Activated naive CD4-positive, alpha-beta T cell treated with anti-CD3 and anti-CD28 coated beads, Interleukin-2, amount 50 U/mL, for 24 hours (primary cell): ENCODE results near the gene FOXP1.

ENCODE experiments used
- H3K27ac Mint-ChIP-seq: one replicate; pipeline ENCODE4 v1.8.0; 2021; ENCODE audit warnings: mild to moderate bottlenecking, mixed read lengths
- H3K27me3 Mint-ChIP-seq: one replicate; pipeline ENCODE4 v1.8.0; 2021; ENCODE audit warnings: mixed read lengths
- H3K36me3 Mint-ChIP-seq: one replicate; pipeline ENCODE4 v1.8.0; 2021; ENCODE audit warnings: mixed read lengths
- H3K4me1 Mint-ChIP-seq: one replicate; pipeline ENCODE4 v1.8.0; 2021; ENCODE audit warnings: mixed read lengths
- H3K4me3 Mint-ChIP-seq: one replicate; pipeline ENCODE4 v1.8.0; 2021; ENCODE audit warnings: mild to moderate bottlenecking, mixed read lengths
- H3K9me3 Mint-ChIP-seq: one replicate; pipeline ENCODE4 v1.8.0; 2021; ENCODE audit warnings: mixed read lengths

FOXP1 gene

GRCh38 chr3:71066849-71067261 lies 516.7 kb downstream of the FOXP1 start:
- H3K4me1 Mint-ChIP-seq, result peaks cover 63% of the 10 kb centered on the region
- peak overlapping the region; percentile 89 for H3K4me3 Mint-ChIP-seq
- no peaks in the 10 kb centered on the region for H3K9me3 Mint-ChIP-seq
- H3K27ac Mint-ChIP-seq, result peak overlapping the region; percentile 96
- H3K27me3 Mint-ChIP-seq, result no peaks in the 10 kb centered on the region
- peaks cover 9% of the 10 kb centered on the region for H3K36me3 Mint-ChIP-seq

GRCh38 chr3:71066356-71066755 lies 517.2 kb downstream of the FOXP1 start:
- no peaks in the 10 kb centered on the region for H3K27me3 Mint-ChIP-seq
- H3K4me3 Mint-ChIP-seq, result peak overlapping the region; percentile 89
- peaks cover 13% of the 10 kb centered on the region for H3K36me3 Mint-ChIP-seq
- H3K4me1 Mint-ChIP-seq, result peaks cover 62% of the 10 kb centered on the region
- H3K27ac Mint-ChIP-seq, result peak overlapping the region; percentile 96
- no peaks in the 10 kb centered on the region for H3K9me3 Mint-ChIP-seq

GRCh38 chr3:71065764-71066013 lies 517.8 kb downstream of the FOXP1 start:
- H3K27me3 Mint-ChIP-seq, result no peaks in the 10 kb centered on the region
- peak overlapping the region; percentile 96 for H3K27ac Mint-ChIP-seq
- peak overlapping the region; percentile 89 for H3K4me3 Mint-ChIP-seq
- H3K9me3 Mint-ChIP-seq, result no peaks in the 10 kb centered on the region
- H3K4me1 Mint-ChIP-seq, result peaks cover 62% of the 10 kb centered on the region
- H3K36me3 Mint-ChIP-seq, result peaks cover 15% of the 10 kb centered on the region

- H3K27ac Mint-ChIP-seq, result peak overlapping the region; percentile 96
- H3K36me3 Mint-ChIP-seq, result peaks cover 20% of the 10 kb centered on the region
- no peaks in the 10 kb centered on the region for H3K27me3 Mint-ChIP-seq
- no peaks in the 10 kb centered on the region for H3K9me3 Mint-ChIP-seq
- peak overlapping the region; percentile 89 for H3K4me3 Mint-ChIP-seq
- H3K4me1 Mint-ChIP-seq, result peaks cover 62% of the 10 kb centered on the region
These were observed 518.4 kb downstream of the FOXP1 start for GRCh38 chr3:71064956-71065763.

GRCh38 chr3:71064291-71064955 lies 519.1 kb downstream of the FOXP1 start:
- no peak overlapping the region for H3K27ac Mint-ChIP-seq
- no peaks in the 10 kb centered on the region for H3K27me3 Mint-ChIP-seq
- peaks cover 61% of the 10 kb centered on the region for H3K4me1 Mint-ChIP-seq
- no peaks in the 10 kb centered on the region for H3K9me3 Mint-ChIP-seq
- H3K4me3 Mint-ChIP-seq, result no peak overlapping the region
- peaks cover 21% of the 10 kb centered on the region for H3K36me3 Mint-ChIP-seq

GRCh38 chr3:71063773-71064290 lies 519.7 kb downstream of the FOXP1 start:
- H3K9me3 Mint-ChIP-seq, result no peaks in the 10 kb centered on the region
- H3K4me1 Mint-ChIP-seq, result peaks cover 61% of the 10 kb centered on the region
- peaks cover 21% of the 10 kb centered on the region for H3K36me3 Mint-ChIP-seq
- no peak overlapping the region for H3K27ac Mint-ChIP-seq
- H3K4me3 Mint-ChIP-seq, result no peak overlapping the region
- no peaks in the 10 kb centered on the region for H3K27me3 Mint-ChIP-seq

- peaks cover 61% of the 10 kb centered on the region for H3K4me1 Mint-ChIP-seq
These were observed 520.4 kb downstream of the FOXP1 start for GRCh38 chr3:71062952-71063772.

GRCh38 chr3:71062037-71062932 lies 521.2 kb downstream of the FOXP1 start:
- H3K27ac Mint-ChIP-seq, result no peak overlapping the region
- no peak overlapping the region for H3K4me3 Mint-ChIP-seq
- peaks cover 62% of the 10 kb centered on the region for H3K4me1 Mint-ChIP-seq
- H3K36me3 Mint-ChIP-seq, result peaks cover 26% of the 10 kb centered on the region
- no peaks in the 10 kb centered on the region for H3K27me3 Mint-ChIP-seq
- H3K9me3 Mint-ChIP-seq, result no peaks in the 10 kb centered on the region

More at GRCh38 chr3:71062952-71063772, 520.4 kb downstream of the FOXP1 start:
- H3K27me3 Mint-ChIP-seq, result no peaks in the 10 kb centered on the region
- H3K27ac Mint-ChIP-seq, result no peak overlapping the region
- H3K4me3 Mint-ChIP-seq, result no peak overlapping the region
- H3K9me3 Mint-ChIP-seq, result no peaks in the 10 kb centered on the region
- peaks cover 24% of the 10 kb centered on the region for H3K36me3 Mint-ChIP-seq

- H3K27me3 Mint-ChIP-seq, result no peaks in the 10 kb centered on the region
- H3K4me3 Mint-ChIP-seq, result no peak overlapping the region
- H3K9me3 Mint-ChIP-seq, result no peaks in the 10 kb centered on the region
- H3K36me3 Mint-ChIP-seq, result peaks cover 24% of the 10 kb centered on the region
- H3K27ac Mint-ChIP-seq, result no peak overlapping the region
- H3K4me1 Mint-ChIP-seq, result peaks cover 62% of the 10 kb centered on the region
These were observed 521.9 kb downstream of the FOXP1 start for GRCh38 chr3:71061581-71061980.

- peaks cover 25% of the 10 kb centered on the region for H3K36me3 Mint-ChIP-seq
- no peaks in the 10 kb centered on the region for H3K27me3 Mint-ChIP-seq
- H3K9me3 Mint-ChIP-seq, result no peaks in the 10 kb centered on the region
- no peak overlapping the region for H3K4me3 Mint-ChIP-seq
- H3K27ac Mint-ChIP-seq, result no peak overlapping the region
- H3K4me1 Mint-ChIP-seq, result peaks cover 62% of the 10 kb centered on the region
These were observed 522.5 kb downstream of the FOXP1 start for GRCh38 chr3:71061037-71061436.

- Mint-ChIP-seq H3K36me3 (peaks cover 30% of the 10 kb centered on the region), H3K4me1 (peaks cover 66% of the 10 kb centered on the region), H3K4me3 (no peak overlapping the region), H3K9me3 (no peaks in the 10 kb centered on the region), H3K27ac (no peak overlapping the region), H3K27me3 (no peaks in the 10 kb centered on the region)
These were observed 523.0 kb downstream of the FOXP1 start for GRCh38 chr3:71060536-71060935.

- peaks cover 97% of the 10 kb centered on the region for H3K4me1 Mint-ChIP-seq
- no peaks in the 10 kb centered on the region for H3K9me3 Mint-ChIP-seq
These were observed 526.0 kb downstream of the FOXP1 start for GRCh38 chr3:71057526-71057894.

GRCh38 chr3:71056327-71056726 lies 527.2 kb downstream of the FOXP1 start:
- Mint-ChIP-seq H3K27ac (no peak overlapping the region), H3K27me3 (no peaks in the 10 kb centered on the region), H3K4me3 (no peak overlapping the region), H3K36me3 (peaks cover 48% of the 10 kb centered on the region), H3K4me1 (peaks cover 99% of the 10 kb centered on the region), H3K9me3 (no peaks in the 10 kb centered on the region)

More at GRCh38 chr3:71057526-71057894, 526.0 kb downstream of the FOXP1 start:
- H3K4me3 Mint-ChIP-seq, result no peak overlapping the region
- no peak overlapping the region for H3K27ac Mint-ChIP-seq
- H3K36me3 Mint-ChIP-seq, result peaks cover 49% of the 10 kb centered on the region
- H3K27me3 Mint-ChIP-seq, result no peaks in the 10 kb centered on the region

- Mint-ChIP-seq H3K4me1 (peaks cover 99% of the 10 kb centered on the region), H3K27me3 (no peaks in the 10 kb centered on the region), H3K9me3 (no peaks in the 10 kb centered on the region), H3K4me3 (no peak overlapping the region), H3K36me3 (peaks cover 50% of the 10 kb centered on the region), H3K27ac (no peak overlapping the region)
These were observed 528.1 kb downstream of the FOXP1 start for GRCh38 chr3:71055257-71056001.
